K562 (cell line): ENCODE data around the gene BLVRA. TPM values are rescaled to one million over a fixed set of nuclear protein-coding genes. Genes with fewer than 3 reads are reported as not detected.

Source experiments
- ATAC-seq: fragments of 200-7000 bp; cut with Tn5 transposase; 3 replicates; pipeline ENCODE4 v1.9.1; 2020; ENCODE audit warnings: moderate library complexity
- BruUV-seq: library from RNA; stranded (reverse); fragments of 400-500 nt; replicated peaks from 2 replicates; lab custom pipeline; 2021; lab: Mats Ljungman, UMichigan
- CTCF ChIA-PET: fragments of 300-600 bp; formaldehyde crosslinking; extraction: SDS; loops from one replicate; lab custom pipeline; 2021; ENCODE audit warnings: low intra/inter-chr PET ratio; lab: Yijun Ruan, JAX
- POLR2A ChIA-PET: fragments of 300-600, 350-650 bp; sonication (Branson Sonifier 250); formaldehyde crosslinking; extraction: SDS; loops from one replicate; lab custom pipeline; 2021; ENCODE audit warnings: antibody characterized with exemption, inconsistent platforms; lab: Yijun Ruan, JAX
- DNase-seq, 4 experiments: peaks; one replicate each; pipeline versions ENCODE4 v3.0.0 to v3.0.0-alpha.2; 2011 to 2018; ENCODE audit warnings: low spot score in 3 of 4, mixed read lengths in 3 of 4; ENCODE audit errors: extremely low read depth in 1 of 4
- FAIRE-seq: peaks from 2 replicates; lab custom pipeline; 2011; peaks lifted over from hg19 to GRCh38; lab: Jason Lieb, UNC
- H2AFZ ChIP-seq: 2 replicates; pipeline ENCODE4 v1.6.0; 2011; ENCODE audit warnings: low read depth, low read length, control low read depth, inconsistent platforms
- H3K27ac ChIP-seq: fragments of 200-600 bp; 3 replicates; pipeline ENCODE4 v1.8.0; 2011; ENCODE audit warnings: low read depth, mild to moderate bottlenecking, control low read depth, inconsistent platforms, low read length, moderate library complexity, mixed read lengths; ENCODE audit errors: extremely low read depth
- H3K27me3 ChIP-seq, 2 experiments: fragments of 300-600 bp in 1 of 2; 2 replicates in 1 of 2; 3 replicates in 1 of 2; pipeline versions ENCODE4 v1.6.0 to v1.8.0; 2011; ENCODE audit warnings: inconsistent platforms in 2 of 2, low read length in 2 of 2, mild to moderate bottlenecking in 1 of 2, mixed read lengths in 1 of 2, moderate library complexity in 1 of 2; ENCODE audit not compliant: control insufficient read depth in 2 of 2, insufficient read depth in 2 of 2
- H3K36me3 ChIP-seq: fragments of 300-600 bp; 3 replicates; pipeline ENCODE4 v1.8.0; 2011; ENCODE audit warnings: mild to moderate bottlenecking, low read length, inconsistent platforms; ENCODE audit not compliant: control insufficient read depth, insufficient read depth
- H3K4me1 ChIP-seq, 2 experiments: fragments of 200-600 bp in 1 of 2; replicated peaks in 1 of 2; 2 replicates in 1 of 2; 3 replicates in 1 of 2; pipeline versions ENCODE4 v1.5.1 to v1.8.0; 2011; ENCODE audit warnings: inconsistent platforms in 2 of 2, low read length in 2 of 2, mild to moderate bottlenecking in 1 of 2, mixed read lengths in 1 of 2, moderate library complexity in 1 of 2; ENCODE audit not compliant: control insufficient read depth in 2 of 2, insufficient read depth in 2 of 2
- H3K4me2 ChIP-seq: 2 replicates; pipeline ENCODE4 v1.6.1; 2011; ENCODE audit warnings: low read length, control low read depth, inconsistent platforms, mixed read lengths; ENCODE audit not compliant: insufficient read depth
- H3K4me3 ChIP-seq: fragments of 200-600 bp; sonication (generic), shearing (Covaris generic); 2 replicates; pipeline ENCODE4 v1.5.1; 2016; ENCODE audit warnings: control low read depth, inconsistent platforms
- H3K79me2 ChIP-seq: fragments of 200-600 bp; 3 replicates; pipeline ENCODE4 v1.8.0; 2011; ENCODE audit warnings: low read length, inconsistent platforms; ENCODE audit not compliant: control insufficient read depth, insufficient read depth
- H3K9ac ChIP-seq, 2 experiments: 2 replicates each; pipeline versions ENCODE4 v1.6.0 to v1.6.1; 2011; ENCODE audit warnings: low read depth in 2 of 2, low read length in 2 of 2, control low read depth in 1 of 2, inconsistent platforms in 1 of 2, mild to moderate bottlenecking in 1 of 2, mixed read lengths in 1 of 2; ENCODE audit not compliant: insufficient read depth in 1 of 2
- H3K9me1 ChIP-seq: one replicate; pipeline ENCODE4 v1.6.0; 2011; ENCODE audit warnings: inconsistent platforms, mild to moderate bottlenecking, low read length, moderate library complexity; ENCODE audit not compliant: control insufficient read depth, insufficient read depth
- H3K9me3 ChIP-seq: replicated peaks from 2 replicates; pipeline ENCODE4 v1.5.1; 2011; ENCODE audit warnings: low read depth, low read length, inconsistent platforms; ENCODE audit not compliant: control insufficient read depth, insufficient read depth
- H4K20me1 ChIP-seq: replicated peaks from 2 replicates; pipeline ENCODE4 v1.6.1; 2011; ENCODE audit warnings: low read length, inconsistent platforms, mixed read lengths; ENCODE audit not compliant: control insufficient read depth, insufficient read depth
- BHLHE40 ChIP-seq: IDR thresholded peaks from 2 replicates; pipeline ENCODE4 v1.6.1; 2011; ENCODE audit warnings: low read length, improper control_type of control experiment
- BMI1 ChIP-seq: fragments of 150-350 bp; IDR thresholded peaks from 2 replicates; pipeline ENCODE4 v1.6.1; 2014; ENCODE audit warnings: low read length
- C11orf30 ChIP-seq: fragments of 450-650 bp; IDR thresholded peaks from 2 replicates; pipeline ENCODE4 v1.6.1; 2016; ENCODE audit warnings: low read depth, mild to moderate bottlenecking
- CBFB ChIP-seq: sonication (generic); formaldehyde crosslinking; IDR thresholded peaks from 2 replicates; pipeline ENCODE4 v1.4.0; 2020; ENCODE audit warnings: mild to moderate bottlenecking, missing genetic modification reagents
- CBX5 ChIP-seq: IDR thresholded peaks from 2 replicates; pipeline ENCODE4 v1.6.1; 2014; ENCODE audit warnings: low read depth, borderline replicate concordance
- CEBPG ChIP-seq, 3 experiments: fragments of 200-800 bp in 1 of 3; sonication (Bioruptor generic) in 1 of 3; sonication (generic) in 1 of 3; formaldehyde crosslinking in 1 of 3; IDR thresholded peaks in 2 of 3; conservative IDR thresholded peaks in 1 of 3; 2 replicates each; pipeline versions ENCODE4 v1.6.1 to v1.8.0; 2016 to 2022; ENCODE audit warnings: missing compliant biosample characterization in 2 of 3, missing genetic modification characterization in 2 of 3, mild to moderate bottlenecking in 1 of 3, missing genetic modification reagents in 1 of 3
- JUN ChIP-seq, 2 experiments: sonication (generic) in 1 of 2; formaldehyde crosslinking in 1 of 2; IDR thresholded peaks; 2 replicates each; pipeline versions ENCODE4 v1.6.1 to v1.8.0; 2012 to 2022; ENCODE audit warnings: borderline replicate concordance in 2 of 2, mild to moderate bottlenecking in 2 of 2, improper control_type of control experiment in 1 of 2, low read depth in 1 of 2, low read length in 1 of 2, missing genetic modification reagents in 1 of 2
- NCOA2 ChIP-seq, 2 experiments: fragments of 450-650 bp; IDR thresholded peaks; 2 replicates each; pipeline ENCODE4 v1.6.1; 2018; ENCODE audit warnings: mild to moderate bottlenecking in 2 of 2, moderate library complexity in 1 of 2; ENCODE audit not compliant: partially characterized antibody in 2 of 2
- NCOA4 ChIP-seq: fragments of 450-650 bp; IDR thresholded peaks from 2 replicates; pipeline ENCODE4 v1.6.1; 2018; ENCODE audit warnings: mild to moderate bottlenecking; ENCODE audit not compliant: partially characterized antibody
- RFX1 ChIP-seq: fragments of 450-650 bp; IDR thresholded peaks from 2 replicates; pipeline ENCODE4 v1.6.1; 2016; ENCODE audit warnings: mild to moderate bottlenecking, moderate library complexity
- ZNF184 ChIP-seq: sonication (generic); formaldehyde crosslinking; IDR thresholded peaks from 2 replicates; pipeline ENCODE4 v1.5.0; 2020; ENCODE audit warnings: missing genetic modification reagents
- ZNF75A ChIP-seq: fragments of 450-650 bp; formaldehyde crosslinking; IDR thresholded peaks from 2 replicates; pipeline ENCODE4 v1.4.0; 2020; ENCODE audit warnings: mild to moderate bottlenecking
- WGBS: fragments of 100-300 bp; shearing (Covaris generic); methylation state at CpG from one replicate; pipeline ENCODE4 v1.1.6; 2016; ENCODE audit warnings: low coverage, mixed read lengths; ENCODE audit not compliant: insufficient coverage; ENCODE audit errors: missing lambda C conversion rate; 5-methylcytosine and 5-hydroxymethylcytosine counted together
- in situ Hi-C: fragments of 300-500 bp; cut with MboI; formaldehyde crosslinking; loops from 4 replicates; pipeline ENCODE4 v1.15.0; 2018; ENCODE audit warnings: inconsistent platforms, mixed read lengths
- intact Hi-C: fragments of 100-400 bp; cut with micrococcal nuclease; formaldehyde crosslinking; loops from 2 replicates; pipeline ENCODE4 v1.14.2; 2022
- polyA plus RNA-seq, 8 experiments: library from polyadenylated mRNA; depleted of rRNA in 4 of 8; stranded (reverse) in 5 of 8; unstranded in 3 of 8; fragments of >200 nt; fragmentation: Nextera tagmentation in 2 of 8; fragmentation: Illumina TruSeq in 1 of 8; extraction: Ambion mirVana in 2 of 8; extraction: Trizol in 1 of 8; gene quantifications; 2 replicates each; pipeline versions ENCODE4 v1.2.1 to v1.2.3, GENCODE V29; 2011 to 2014; ENCODE audit warnings: inconsistent platforms in 1 of 8, missing spikeins in 1 of 8
- total RNA-seq, 7 experiments: library from RNA; depleted of rRNA in 6 of 7; stranded (reverse); fragments of >200 nt in 6 of 7; fragmentation: Illumina TruSeq in 2 of 7; extraction: Trizol in 2 of 7; gene quantifications; 2 replicates each; pipeline versions ENCODE4 v1.2.1 to v1.2.3, GENCODE V29; 2011 to 2021; ENCODE audit warnings: low replicate concordance in 1 of 7
- TF ChIP-seq, protein P1 (sequence below): sonication (generic); formaldehyde crosslinking; IDR thresholded peaks from 2 replicates; pipeline ENCODE4 v1.8.0; 2023; ENCODE audit warnings: missing genetic modification reagents, mild to moderate bottlenecking, borderline replicate concordance
- TF ChIP-seq, protein P2 (sequence below), 2 experiments: fragments of 450-650 bp in 1 of 2; sonication (generic) in 1 of 2; formaldehyde crosslinking in 1 of 2; IDR thresholded peaks in 1 of 2; conservative IDR thresholded peaks in 1 of 2; 2 replicates each; pipeline versions ENCODE4 v1.6.1 to v1.8.1; 2016 to 2023; ENCODE audit warnings: mild to moderate bottlenecking in 2 of 2, moderate library complexity in 2 of 2, inconsistent platforms in 1 of 2, missing genetic modification reagents in 1 of 2

The BLVRA gene
- total and polyA plus RNA-seq, 9 of the 15 experiments (the other 6 are each of a cell fraction or from before 2014, with no cell fraction given) = 48.5 to 147 (median 61.5) TPM

DNA sequence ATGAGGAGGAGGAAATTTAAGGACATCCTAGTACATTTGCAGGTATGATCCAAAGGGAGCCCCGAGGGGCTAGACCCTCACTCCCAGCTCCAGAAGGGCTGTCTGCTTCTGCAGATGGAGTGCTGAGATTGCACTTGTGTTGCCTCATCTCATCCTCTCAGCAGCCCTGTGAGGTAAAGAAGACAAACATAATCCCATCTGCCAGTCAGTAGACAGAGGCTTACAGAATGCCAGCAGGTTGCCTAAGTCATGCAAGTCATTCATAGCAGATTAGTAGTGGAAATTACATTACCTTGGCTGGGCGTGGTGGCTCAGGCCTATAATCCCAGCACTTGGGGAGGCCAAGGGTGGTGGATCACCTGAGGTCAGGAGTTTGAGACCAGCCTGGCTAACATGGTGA, 45.4 kb downstream of the BLVRA start:
- Histone ChIP-seq H3K9me1 (no peaks in the 10 kb centered on the region), H3K79me2 (no peaks in the 10 kb centered on the region), H3K4me3 (no peak overlapping the region), H3K9ac (no peak overlapping the region), H2AFZ (no peak overlapping the region), H3K27me3 (no peaks in the 10 kb centered on the region), H3K27ac (no peak overlapping the region; the same call in 2 of the 3 replicates), H3K36me3 (peaks cover 43% of the 10 kb centered on the region; the same call in 2 of the 3 replicates), H3K9me3 (no peaks in the 10 kb centered on the region), H4K20me1 (no peaks in the 10 kb centered on the region), H3K4me1 (no peaks in the 10 kb centered on the region), H3K4me2 (no peak overlapping the region)
- peak; percentile 33 for ATAC-seq
- TF ChIP-seq ZNF184 (CRISPR knock-in tag) (no peak), NCOA4 (no peak), C11orf30 (0 out of 2 replicates have a peak, but pooled peaks have one; percentile 4), CEBPG (CRISPR knock-in tag; IDR thresholded peaks at IDR 0.05) (peak; percentile 61; the same call in 1 of the 2 replicates), CEBPG (tag; conservative IDR thresholded peaks at IDR 0.05 in 1 of 2, IDR thresholded peaks at IDR 0.05 in 1 of 2) (peak in 1 of 2 experiments; percentile 69; a peak in 2 of 4 replicates), JUN (IDR thresholded peaks at IDR 0.05; ENCODE audit: borderline replicate concordance, low read depth, low read length) (no peak), JUN (CRISPR knock-in tag; IDR thresholded peaks at IDR 0.05; ENCODE audit: borderline replicate concordance) (no peak), BMI1 (no peak), BHLHE40 (no peak), CBX5 (no peak), ZNF75A (CRISPR knock-in tag) (no peak), RFX1 (no peak), NCOA2 (IDR thresholded peaks at IDR 0.05; ENCODE audit: partially characterized antibody in 2 of 2) (no peak), CBFB (CRISPR knock-in tag) (no peak)
- TF ChIP-seq, protein P1, sequence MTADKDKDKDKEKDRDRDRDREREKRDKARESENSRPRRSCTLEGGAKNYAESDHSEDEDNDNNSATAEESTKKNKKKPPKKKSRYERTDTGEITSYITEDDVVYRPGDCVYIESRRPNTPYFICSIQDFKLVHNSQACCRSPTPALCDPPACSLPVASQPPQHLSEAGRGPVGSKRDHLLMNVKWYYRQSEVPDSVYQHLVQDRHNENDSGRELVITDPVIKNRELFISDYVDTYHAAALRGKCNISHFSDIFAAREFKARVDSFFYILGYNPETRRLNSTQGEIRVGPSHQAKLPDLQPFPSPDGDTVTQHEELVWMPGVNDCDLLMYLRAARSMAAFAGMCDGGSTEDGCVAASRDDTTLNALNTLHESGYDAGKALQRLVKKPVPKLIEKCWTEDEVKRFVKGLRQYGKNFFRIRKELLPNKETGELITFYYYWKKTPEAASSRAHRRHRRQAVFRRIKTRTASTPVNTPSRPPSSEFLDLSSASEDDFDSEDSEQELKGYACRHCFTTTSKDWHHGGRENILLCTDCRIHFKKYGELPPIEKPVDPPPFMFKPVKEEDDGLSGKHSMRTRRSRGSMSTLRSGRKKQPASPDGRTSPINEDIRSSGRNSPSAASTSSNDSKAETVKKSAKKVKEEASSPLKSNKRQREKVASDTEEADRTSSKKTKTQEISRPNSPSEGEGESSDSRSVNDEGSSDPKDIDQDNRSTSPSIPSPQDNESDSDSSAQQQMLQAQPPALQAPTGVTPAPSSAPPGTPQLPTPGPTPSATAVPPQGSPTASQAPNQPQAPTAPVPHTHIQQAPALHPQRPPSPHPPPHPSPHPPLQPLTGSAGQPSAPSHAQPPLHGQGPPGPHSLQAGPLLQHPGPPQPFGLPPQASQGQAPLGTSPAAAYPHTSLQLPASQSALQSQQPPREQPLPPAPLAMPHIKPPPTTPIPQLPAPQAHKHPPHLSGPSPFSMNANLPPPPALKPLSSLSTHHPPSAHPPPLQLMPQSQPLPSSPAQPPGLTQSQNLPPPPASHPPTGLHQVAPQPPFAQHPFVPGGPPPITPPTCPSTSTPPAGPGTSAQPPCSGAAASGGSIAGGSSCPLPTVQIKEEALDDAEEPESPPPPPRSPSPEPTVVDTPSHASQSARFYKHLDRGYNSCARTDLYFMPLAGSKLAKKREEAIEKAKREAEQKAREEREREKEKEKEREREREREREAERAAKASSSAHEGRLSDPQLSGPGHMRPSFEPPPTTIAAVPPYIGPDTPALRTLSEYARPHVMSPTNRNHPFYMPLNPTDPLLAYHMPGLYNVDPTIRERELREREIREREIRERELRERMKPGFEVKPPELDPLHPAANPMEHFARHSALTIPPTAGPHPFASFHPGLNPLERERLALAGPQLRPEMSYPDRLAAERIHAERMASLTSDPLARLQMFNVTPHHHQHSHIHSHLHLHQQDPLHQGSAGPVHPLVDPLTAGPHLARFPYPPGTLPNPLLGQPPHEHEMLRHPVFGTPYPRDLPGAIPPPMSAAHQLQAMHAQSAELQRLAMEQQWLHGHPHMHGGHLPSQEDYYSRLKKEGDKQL (CRISPR knock-in tag) = no peak
- TF ChIP-seq, protein P2, sequence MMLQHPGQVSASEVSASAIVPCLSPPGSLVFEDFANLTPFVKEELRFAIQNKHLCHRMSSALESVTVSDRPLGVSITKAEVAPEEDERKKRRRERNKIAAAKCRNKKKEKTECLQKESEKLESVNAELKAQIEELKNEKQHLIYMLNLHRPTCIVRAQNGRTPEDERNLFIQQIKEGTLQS (IDR thresholded peaks at IDR 0.05) = 0 out of 2 replicates have a peak, but pooled peaks have one; percentile 11
- TF ChIP-seq, protein P2 (CRISPR knock-in tag; conservative IDR thresholded peaks at IDR 0.05) = no peak
- in situ Hi-C loops = no loop called here
- WGBS = 59% methylated on average over 2 of the region's 2 CpGs
- no peak for FAIRE-seq
- CTCF ChIA-PET = no interaction called here
- no peak for DNase-seq
- intact Hi-C loops = no loop called here
- POLR2A ChIA-PET = no interaction called here
- BruUV-seq = no TSS peak
